Neural crest cell (in vitro differentiated cells): ENCODE measurements around the gene MT1HL1. TPM values are rescaled to one million over a fixed set of nuclear protein-coding genes. Genes with fewer than 3 reads are reported as not detected.

Experiments
- DNase-seq: peaks from one replicate; pipeline ENCODE4 v3.0.0; 2021; ENCODE audit warnings: low read depth, mixed read lengths, low spot score
- H3K27ac Mint-ChIP-seq: one replicate; pipeline ENCODE4 v1.8.0; 2021; ENCODE audit warnings: mild to moderate bottlenecking, mixed read lengths; ENCODE audit not compliant: unreplicated experiment
- H3K27me3 Mint-ChIP-seq: 2 replicates; pipeline ENCODE4 v1.8.0; 2021; ENCODE audit warnings: low read depth, mild to moderate bottlenecking, mixed read lengths
- H3K36me3 Mint-ChIP-seq: 2 replicates; pipeline ENCODE4 v1.8.0; 2021; ENCODE audit warnings: low read depth, mild to moderate bottlenecking, mixed read lengths
- H3K4me1 Mint-ChIP-seq: 2 replicates; pipeline ENCODE4 v1.8.0; 2021; ENCODE audit warnings: mixed read lengths
- H3K4me3 Mint-ChIP-seq: one replicate; pipeline ENCODE4 v1.8.0; 2021; ENCODE audit warnings: mild to moderate bottlenecking, mixed read lengths
- H3K9me3 Mint-ChIP-seq: 2 replicates; pipeline ENCODE4 v1.8.0; 2021; ENCODE audit warnings: mixed read lengths
- CTCF ChIP-seq: fragments of 200-600 bp; sonication (generic); conservative IDR thresholded peaks from 2 replicates; pipeline ENCODE4 v1.5.0; 2021; ENCODE audit warnings: antibody characterized with exemption, mild to moderate bottlenecking
- total RNA-seq: library from RNA; stranded (reverse); gene quantifications from 2 replicates; pipeline ENCODE4 v1.2.1, GENCODE V29; 2021

The MT1HL1 gene
- total RNA-seq, 1 donor from 2014 or later = not detected

DNA sequence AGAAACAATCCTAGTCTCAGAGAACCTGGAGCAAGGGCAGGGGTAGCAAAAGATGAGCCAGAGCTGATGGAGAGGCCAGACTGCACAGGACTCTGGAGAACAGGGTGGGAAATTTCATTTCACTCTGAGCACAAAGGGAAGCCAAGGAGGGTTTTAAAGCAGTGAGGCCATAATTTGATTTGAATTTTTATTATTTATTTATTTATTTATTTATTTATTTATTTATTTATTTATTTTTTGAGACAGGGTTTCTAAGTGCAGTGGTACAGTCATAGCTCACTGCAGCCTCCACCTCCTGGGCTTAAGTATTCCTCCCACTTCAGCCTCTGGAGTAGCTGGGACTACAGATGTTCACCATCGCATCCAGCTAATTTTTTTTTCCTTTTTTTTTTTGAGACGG, 45.1 kb downstream of the MT1HL1 start:
- Mint-ChIP-seq H3K27me3 (peaks cover 3% of the 10 kb centered on the region), H3K4me1 (no peaks in the 10 kb centered on the region), H3K36me3 (no peaks in the 10 kb centered on the region), H3K27ac (no peak overlapping the region), H3K4me3 (no peak overlapping the region), H3K9me3 (peaks cover 20% of the 10 kb centered on the region)
- no peak for DNase-seq
- no peak for TF ChIP-seq CTCF

DNA sequence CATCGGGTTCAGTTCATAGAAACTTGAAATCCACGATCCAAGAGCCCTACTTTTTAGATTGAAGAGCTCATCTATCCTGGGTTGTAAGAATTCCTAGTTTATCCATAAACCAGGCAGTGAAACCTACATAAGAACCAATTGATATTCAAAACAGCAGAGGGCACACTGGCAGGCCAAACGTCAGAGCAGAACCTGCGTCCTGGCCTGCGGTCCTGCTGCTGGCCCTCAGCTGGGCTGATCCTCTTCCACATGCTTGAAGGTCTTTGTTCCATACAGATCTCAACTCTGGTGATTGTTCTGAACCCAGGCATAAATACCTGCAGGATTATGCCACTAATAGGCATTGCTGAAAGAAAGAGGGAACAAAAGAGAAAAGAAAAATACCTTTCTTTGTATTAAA, 47.0 kb downstream of the MT1HL1 start:
- DNase-seq = no peak
- H3K27me3 Mint-ChIP-seq = no peaks in the 10 kb centered on the region
- no peak for TF ChIP-seq CTCF
- H3K27ac Mint-ChIP-seq = no peak overlapping the region
- peaks cover 20% of the 10 kb centered on the region for H3K9me3 Mint-ChIP-seq
- H3K4me3 Mint-ChIP-seq = no peak overlapping the region
- no peaks in the 10 kb centered on the region for H3K36me3 Mint-ChIP-seq
- H3K4me1 Mint-ChIP-seq = peaks cover 8% of the 10 kb centered on the region

Other genes starting within 250 kb of the MT1HL1 start
- 41.4 and 42.9 TPM in 2 replicates for gene MTR, start 209.1 kb downstream of the MT1HL1 start, total RNA-seq
- 0.07 TPM in 1 of 2 replicates, not detected in the other for gene RYR2, start 37.7 kb upstream of the MT1HL1 start, total RNA-seq